GM18505 (cell line): ENCODE results near the gene MEOX2.

Source experiments
- ATAC-seq: cut with Tn5 transposase; IDR thresholded peaks from one replicate; pipeline ENCODE4 v1.9.1; 2021; ENCODE audit not compliant: unreplicated experiment
- POLR2A ChIP-seq: IDR thresholded peaks from 4 replicates; pipeline ENCODE4 v1.6.1; 2011; ENCODE audit warnings: borderline replicate concordance; ENCODE audit not compliant: insufficient read depth, insufficient read length; ENCODE audit errors: extremely low read depth

The MEOX2 gene

GRCh38 chr7:15618275-15618674 lies 68.2 kb downstream of the MEOX2 start:
- ATAC-seq, result no peak
- no peak for TF ChIP-seq POLR2A

- no peak for TF ChIP-seq POLR2A
- no peak for ATAC-seq
Measured at GRCh38 chr7:15612205-15612604, 74.3 kb downstream of the MEOX2 start.

DNA sequence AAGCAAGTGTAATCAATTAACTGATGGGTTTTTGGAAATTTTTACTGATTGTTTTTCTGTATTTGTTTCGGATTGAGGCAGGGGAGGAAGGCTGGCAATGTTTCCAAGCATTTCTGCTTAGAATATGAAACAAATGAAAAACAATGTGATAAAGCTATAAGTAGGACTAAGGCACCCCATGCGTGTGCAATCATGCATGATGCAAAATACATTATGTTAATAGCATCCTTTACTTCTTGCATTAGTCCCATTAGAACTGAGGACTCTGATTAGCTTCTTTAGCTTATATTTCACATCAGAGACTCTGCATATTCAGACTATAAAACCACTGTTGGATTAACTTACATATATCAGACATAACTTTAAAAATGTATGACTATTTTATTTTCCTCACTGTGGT lies 76.0 kb downstream of the MEOX2 start:
- no peak for ATAC-seq
- TF ChIP-seq POLR2A, result no peak

GRCh38 chr7:15609287-15609686 lies 77.2 kb downstream of the MEOX2 start:
- TF ChIP-seq POLR2A, result no peak
- ATAC-seq, result no peak

GRCh38 chr7:15607529-15608210 lies 78.8 kb downstream of the MEOX2 start:
- no peak for ATAC-seq
- TF ChIP-seq POLR2A, result no peak

GRCh38 chr7:15606561-15606960 lies 79.9 kb downstream of the MEOX2 start:
- TF ChIP-seq POLR2A, result no peak
- ATAC-seq, result no peak

GRCh38 chr7:15604166-15604565 lies 82.3 kb downstream of the MEOX2 start:
- no peak for ATAC-seq
- TF ChIP-seq POLR2A, result no peak

GRCh38 chr7:15603124-15603523 lies 83.4 kb downstream of the MEOX2 start:
- ATAC-seq, result no peak
- no peak for TF ChIP-seq POLR2A

DNA sequence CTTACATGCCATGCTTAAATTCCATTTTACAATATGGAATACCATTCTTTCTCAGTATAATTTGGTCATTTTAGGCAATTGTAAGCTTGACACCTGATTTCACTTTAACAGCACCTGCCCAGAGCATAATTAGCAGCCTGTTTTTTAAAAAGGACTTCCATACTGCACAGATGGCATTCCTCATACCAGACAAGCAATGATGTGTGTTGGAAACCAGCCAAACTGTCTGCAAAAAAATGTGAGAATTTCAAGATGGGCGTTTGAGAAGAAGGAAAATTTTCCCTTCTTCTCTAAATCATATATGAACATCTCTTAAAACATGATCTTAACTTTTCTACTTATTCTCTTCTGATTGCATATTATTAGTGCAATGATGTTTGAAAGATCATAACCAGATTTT lies 84.2 kb downstream of the MEOX2 start:
- no peak for TF ChIP-seq POLR2A
- ATAC-seq, result no peak

GRCh38 chr7:15601175-15601574 lies 85.3 kb downstream of the MEOX2 start:
- ATAC-seq, result no peak

DNA sequence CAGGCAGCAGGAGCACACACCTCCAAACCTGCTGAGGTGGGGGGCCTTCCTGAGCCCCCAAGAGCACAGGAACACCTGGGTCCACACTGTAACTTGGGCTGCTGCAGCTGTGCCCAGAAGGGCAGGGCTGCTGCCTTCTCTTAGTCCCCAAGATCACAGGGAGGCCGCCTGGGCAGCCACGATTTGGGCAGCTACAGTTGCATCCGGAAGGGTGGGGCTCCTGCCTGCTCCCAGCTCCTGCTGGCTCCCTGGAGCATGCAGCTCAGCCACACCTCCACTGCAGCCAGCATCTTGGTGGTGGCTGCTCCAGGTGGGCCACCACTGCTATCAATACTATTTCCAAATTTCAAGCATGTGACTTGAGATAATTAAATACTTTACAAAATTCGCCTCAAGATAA lies 86.2 kb downstream of the MEOX2 start:
- ATAC-seq, result no peak
- TF ChIP-seq POLR2A, result no peak

More at GRCh38 chr7:15601175-15601574, 85.3 kb downstream of the MEOX2 start:
- TF ChIP-seq POLR2A, result no peak

DNA sequence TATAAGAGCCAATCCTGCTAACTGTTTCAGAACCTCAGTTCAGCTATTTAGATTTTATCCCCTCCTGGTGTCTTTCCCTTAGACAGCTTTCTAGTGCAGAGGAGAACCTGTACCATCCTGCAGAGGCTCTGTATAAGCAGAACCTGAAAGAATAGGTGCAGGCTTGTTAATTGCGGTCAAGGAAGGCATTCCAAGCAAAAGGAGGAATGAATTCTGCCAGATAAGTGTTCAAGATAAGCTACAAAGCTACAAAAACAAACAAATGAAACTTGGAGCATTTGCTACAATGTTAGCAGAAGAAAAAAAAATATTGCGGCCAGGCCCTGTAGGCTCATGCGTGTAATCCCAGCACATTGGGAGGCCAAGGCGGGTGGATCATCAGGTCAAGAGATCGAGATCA lies 92.0 kb downstream of the MEOX2 start:
- ATAC-seq, result no peak
- no peak for TF ChIP-seq POLR2A

GRCh38 chr7:15593382-15593781 lies 93.1 kb downstream of the MEOX2 start:
- no peak for TF ChIP-seq POLR2A
- no peak for ATAC-seq

GRCh38 chr7:15586266-15586665 lies 100.2 kb downstream of the MEOX2 start:
- no peak for ATAC-seq
- TF ChIP-seq POLR2A, result no peak

DNA sequence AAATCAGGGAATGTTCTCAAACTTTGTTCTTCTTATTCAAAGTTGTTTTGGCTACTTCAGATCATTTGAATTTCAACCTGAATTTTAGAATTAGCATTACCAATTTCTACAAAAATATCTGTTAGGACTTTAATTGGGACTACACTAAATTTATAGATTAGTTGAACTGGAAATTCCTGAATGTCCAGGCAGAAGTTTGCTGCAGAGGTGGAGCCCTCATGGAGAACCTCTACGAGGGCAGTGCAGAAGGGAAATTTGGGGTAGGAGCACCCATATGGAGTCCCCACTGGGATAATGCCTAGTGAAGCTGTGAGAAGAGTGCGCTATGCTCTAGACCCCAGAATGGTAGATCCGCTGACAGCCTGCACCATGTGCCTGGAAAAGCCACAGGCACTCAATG lies 101.9 kb downstream of the MEOX2 start:
- TF ChIP-seq POLR2A, result no peak
- ATAC-seq, result no peak
